ENCODE measurements around the gene RNU5B-1. TPM values are rescaled to one million over a fixed set of nuclear protein-coding genes. Genes with fewer than 3 reads are reported as not detected.

RNU5B-1 gene
- total RNA-seq, 2 experiments from 2014 or later = 12.9 TPM; not detected in 1

DNA sequence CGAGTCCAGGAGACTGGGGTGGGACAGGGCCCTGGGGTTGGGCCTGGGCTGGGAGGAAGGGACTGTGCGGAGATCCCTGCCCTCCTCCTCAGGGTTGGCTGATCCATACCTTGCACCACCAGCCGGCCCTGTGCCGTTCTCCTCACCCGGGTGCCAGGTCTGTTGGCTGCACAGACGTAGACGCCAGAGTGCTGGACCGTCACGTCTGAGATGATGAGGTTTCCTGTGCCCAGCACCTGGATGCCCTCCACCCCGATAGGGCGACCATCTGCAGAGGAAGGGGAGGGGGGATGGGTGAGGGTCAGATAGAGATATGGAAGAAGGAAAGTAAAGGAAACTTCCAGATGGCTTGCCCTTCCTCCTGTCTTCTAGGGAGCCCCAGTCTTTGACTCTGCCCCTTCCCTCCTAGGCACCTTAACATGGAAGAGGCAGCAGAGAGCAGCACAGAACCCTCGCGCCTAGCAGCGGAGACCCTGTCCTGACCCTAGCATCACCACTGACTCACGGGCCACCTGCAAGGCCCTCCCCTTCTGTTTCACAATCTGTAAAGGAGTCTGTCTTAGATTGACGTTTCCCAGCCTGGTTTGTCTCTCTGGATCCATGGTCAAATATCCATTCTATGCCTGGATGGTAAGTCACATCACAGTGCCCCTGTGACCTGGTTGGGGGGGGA is 28.8 kb downstream of the RNU5B-1 start:
- DNase-seq = no peak
- Mint-ChIP-seq H3K36me3 (ENCODE audit: low read depth) (no peaks in the 10 kb centered on the region), H3K4me1 (no peaks in the 10 kb centered on the region), H3K27ac (no peak overlapping the region), H3K27me3 (no peaks in the 10 kb centered on the region), H3K9me3 (no peaks in the 10 kb centered on the region), H3K4me3 (no peak overlapping the region)
- ChIA-PET POLR2A (no interaction called here), CTCF (no interaction called here)

DNA sequence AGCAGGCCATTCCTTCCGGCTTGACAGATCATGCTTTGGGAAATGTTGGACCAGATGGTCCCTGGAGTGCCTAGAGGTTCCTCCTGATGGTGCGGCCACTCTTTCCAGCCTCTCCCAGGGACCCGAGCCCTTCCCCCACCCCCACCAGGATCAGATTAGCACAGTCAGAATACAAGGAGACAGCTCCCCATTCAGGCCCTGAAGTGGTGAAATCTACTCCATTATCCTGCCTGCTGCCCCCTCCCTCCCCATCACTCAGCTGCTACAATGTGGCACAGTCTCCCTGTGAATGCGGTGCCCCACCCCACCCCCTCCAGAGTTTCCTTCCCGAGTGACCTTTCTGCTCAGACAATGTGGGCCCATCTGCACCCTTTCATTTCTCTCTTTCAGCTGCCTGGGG is 29.4 kb downstream of the RNU5B-1 start:
- no peak for DNase-seq
- Mint-ChIP-seq H3K27ac (no peak overlapping the region), H3K4me3 (no peak overlapping the region), H3K4me1 (no peaks in the 10 kb centered on the region), H3K27me3 (no peaks in the 10 kb centered on the region), H3K9me3 (no peaks in the 10 kb centered on the region), H3K36me3 (ENCODE audit: low read depth) (no peaks in the 10 kb centered on the region)
- CTCF ChIA-PET = no interaction called here
- POLR2A ChIA-PET = no interaction called here

DNA sequence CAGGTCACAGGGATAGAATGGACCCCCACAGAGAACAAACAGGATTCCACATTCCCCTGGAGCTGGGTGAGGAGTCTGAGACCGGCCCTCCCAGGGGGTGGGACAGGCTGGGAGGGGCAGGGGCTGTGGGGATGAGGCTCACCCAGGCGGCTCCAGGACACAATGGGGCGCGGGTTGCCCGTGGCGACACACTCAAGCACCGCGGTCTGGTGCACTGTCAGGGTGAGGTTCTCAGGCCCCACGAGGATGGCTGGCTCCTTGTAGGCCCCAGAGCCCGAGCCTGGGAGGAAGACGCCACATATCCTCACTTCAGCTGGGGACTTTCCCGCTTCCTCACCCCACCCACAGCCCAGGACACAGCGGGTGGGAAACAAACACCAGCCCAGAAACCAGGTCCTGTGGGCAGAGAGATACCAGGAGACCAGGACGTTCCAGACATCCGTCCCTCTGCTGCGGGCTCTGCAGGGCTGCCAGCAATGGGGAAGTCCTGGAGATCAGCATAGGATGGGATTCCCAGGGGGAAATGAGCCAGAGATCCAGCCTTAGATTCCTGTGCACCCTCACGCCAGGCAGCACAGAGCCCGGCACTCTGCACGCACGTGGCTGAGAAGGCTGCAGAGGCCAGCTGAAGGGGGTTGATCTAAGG is 30.2 kb downstream of the RNU5B-1 start:
- DNase-seq = no peak
- Mint-ChIP-seq H3K9me3 (no peaks in the 10 kb centered on the region), H3K27ac (no peak overlapping the region), H3K27me3 (peaks cover 1% of the 10 kb centered on the region), H3K4me1 (peaks cover 1% of the 10 kb centered on the region), H3K4me3 (no peak overlapping the region), H3K36me3 (ENCODE audit: low read depth) (no peaks in the 10 kb centered on the region)
- POLR2A ChIA-PET = no interaction called here
- CTCF ChIA-PET = no interaction called here

DNA sequence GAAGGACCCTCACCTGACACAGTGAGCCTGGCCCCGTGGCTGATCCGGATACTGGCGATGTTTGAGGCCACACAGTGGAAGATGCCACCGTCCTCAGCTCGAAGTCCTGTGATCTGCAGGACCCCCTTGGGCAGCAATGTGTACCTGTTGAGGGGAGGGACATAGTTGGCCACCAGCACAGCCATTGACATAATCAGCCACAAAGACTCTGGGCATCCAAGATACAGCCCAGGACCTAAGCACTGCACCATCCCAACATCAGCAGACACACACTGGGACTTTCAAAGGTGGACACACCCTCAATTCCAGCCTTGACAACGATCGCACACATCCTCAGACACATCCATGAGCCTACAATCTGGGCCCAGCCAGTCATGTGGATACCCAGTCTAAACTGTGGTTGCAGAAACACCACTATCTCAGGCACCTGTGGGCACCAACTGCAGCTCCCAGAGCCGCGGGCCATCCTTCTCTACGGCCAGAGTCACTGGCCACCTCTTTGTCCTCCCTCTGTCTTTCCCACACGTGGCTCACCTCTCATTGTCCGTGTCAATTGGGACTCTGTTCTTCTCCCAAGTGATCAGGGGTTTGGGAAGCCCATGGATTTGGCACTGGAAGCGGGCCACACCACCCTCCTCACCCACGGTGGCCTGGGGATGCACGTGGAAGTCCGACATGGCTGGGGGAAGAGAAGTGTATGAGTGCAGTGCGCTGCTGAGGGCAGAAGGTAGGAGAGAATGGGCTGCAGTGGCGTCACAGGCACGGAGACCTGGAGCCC is 31.0 kb downstream of the RNU5B-1 start:
- ChIA-PET CTCF (interaction anchor here (0.6 kb wide), 1 partner anchor 519 kb away, joined by 3 read pairs; no protein-coding TSS in a partner anchor), POLR2A (no interaction called here)
- Mint-ChIP-seq H3K27ac (no peak overlapping the region), H3K4me1 (peaks cover 4% of the 10 kb centered on the region), H3K27me3 (peaks cover 3% of the 10 kb centered on the region), H3K36me3 (ENCODE audit: low read depth) (no peaks in the 10 kb centered on the region), H3K9me3 (no peaks in the 10 kb centered on the region), H3K4me3 (no peak overlapping the region)
- DNase-seq = no peak

DNA sequence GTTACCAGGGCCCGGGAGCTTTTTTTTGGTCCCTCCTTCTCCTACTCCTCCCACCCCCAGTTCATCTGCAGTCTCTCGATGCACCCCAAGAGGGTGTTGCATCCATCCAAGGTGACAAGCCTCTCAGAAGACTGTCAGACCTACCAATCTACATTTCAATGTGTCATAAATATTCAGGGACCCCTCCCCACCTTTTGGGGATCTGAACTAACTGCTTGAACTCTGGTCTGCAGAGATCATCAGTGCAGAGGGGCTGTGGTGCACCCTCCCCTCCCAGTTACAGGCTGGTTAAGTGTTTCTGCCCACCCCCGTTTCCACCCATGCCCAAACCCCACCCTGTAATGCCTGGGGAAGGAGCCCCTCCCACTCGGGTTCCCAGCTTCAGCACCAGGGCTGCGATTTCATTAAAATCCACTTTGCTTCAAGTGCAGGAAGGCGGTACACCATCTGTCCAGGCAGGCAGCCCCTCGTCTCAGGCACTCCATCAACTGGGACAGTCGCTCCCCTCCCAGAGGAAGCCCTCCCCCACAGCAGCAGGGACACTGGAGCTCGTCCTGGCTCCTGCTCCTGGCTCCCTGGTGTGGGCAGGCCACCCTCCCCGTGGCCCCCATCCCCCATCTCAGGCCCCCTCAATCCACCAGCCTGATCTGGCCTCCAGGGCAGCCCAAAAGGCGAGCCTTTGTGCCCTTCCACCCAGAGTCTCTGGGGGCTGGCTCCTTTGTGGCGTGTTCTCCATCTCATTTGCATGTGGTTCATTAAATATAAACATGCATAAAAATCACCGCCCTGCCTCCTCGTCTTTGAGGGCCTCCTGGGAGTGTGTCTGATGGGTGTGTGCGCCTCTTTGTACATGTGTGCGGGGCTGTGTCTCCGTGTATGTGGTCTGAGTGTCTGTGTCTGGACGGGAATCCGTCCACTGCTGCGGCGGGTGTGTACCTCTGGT is 32.3 kb downstream of the RNU5B-1 start:
- Mint-ChIP-seq H3K9me3 (no peaks in the 10 kb centered on the region), H3K4me1 (peaks cover 4% of the 10 kb centered on the region)
- POLR2A ChIA-PET = no interaction called here

DNA sequence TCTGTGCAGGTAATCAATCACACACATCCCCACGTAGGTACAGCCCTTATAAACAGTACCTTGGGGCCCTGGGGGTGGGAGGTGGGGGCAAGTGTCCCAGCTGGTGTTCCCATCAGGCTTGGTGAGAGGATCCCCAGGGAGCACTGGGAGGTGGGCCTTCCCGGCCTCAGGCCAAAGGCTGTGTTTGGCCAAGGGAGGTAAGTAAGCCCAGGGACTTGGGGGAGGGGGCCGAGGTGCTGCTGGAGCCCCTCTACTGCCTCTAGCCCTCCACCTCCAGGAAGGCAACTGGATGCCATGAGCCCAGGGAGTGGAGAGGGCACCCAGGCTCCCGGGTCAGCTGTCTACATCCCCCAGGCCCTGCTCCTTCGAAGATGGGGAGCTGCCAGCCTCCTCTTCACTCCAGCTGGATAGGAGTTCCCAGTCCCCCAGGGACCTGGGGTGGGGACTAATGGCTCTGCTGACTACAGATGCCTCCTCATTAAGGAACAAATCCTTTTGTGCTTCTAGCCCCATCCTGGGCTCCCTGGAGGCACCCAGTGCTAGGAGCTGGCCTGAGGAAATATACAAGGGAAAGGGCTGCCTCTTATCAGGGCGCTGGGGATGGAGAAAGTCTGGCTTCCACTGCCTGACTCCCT is 33.1 kb downstream of the RNU5B-1 start:
- peaks cover 7% of the 10 kb centered on the region for H3K27me3 Mint-ChIP-seq
- H3K4me1 Mint-ChIP-seq = peaks cover 4% of the 10 kb centered on the region
- DNase-seq = no peak
- ChIA-PET CTCF (interaction anchor here (0.7 to 1.2 kb wide), 2 partner anchors 14 to 19 kb away, joined by 3 to 5 read pairs; no protein-coding TSS in a partner anchor), POLR2A (no interaction called here)
- no peak overlapping the region for H3K4me3 Mint-ChIP-seq
- no peaks in the 10 kb centered on the region for H3K9me3 Mint-ChIP-seq
- no peak overlapping the region for H3K27ac Mint-ChIP-seq
- H3K36me3 Mint-ChIP-seq (ENCODE audit: low read depth) = no peaks in the 10 kb centered on the region

More for the DNA sequence above, 32.3 kb downstream of the RNU5B-1 start:
- H3K4me3 Mint-ChIP-seq = no peak overlapping the region
- DNase-seq = no peak
- CTCF ChIA-PET = interaction anchor here (0.6 kb wide), 1 partner anchor 518 kb away, joined by 3 read pairs; no protein-coding TSS in a partner anchor
- no peaks in the 10 kb centered on the region for H3K36me3 Mint-ChIP-seq (ENCODE audit: low read depth)
- no peak overlapping the region for H3K27ac Mint-ChIP-seq
- peaks cover 7% of the 10 kb centered on the region for H3K27me3 Mint-ChIP-seq

DNA sequence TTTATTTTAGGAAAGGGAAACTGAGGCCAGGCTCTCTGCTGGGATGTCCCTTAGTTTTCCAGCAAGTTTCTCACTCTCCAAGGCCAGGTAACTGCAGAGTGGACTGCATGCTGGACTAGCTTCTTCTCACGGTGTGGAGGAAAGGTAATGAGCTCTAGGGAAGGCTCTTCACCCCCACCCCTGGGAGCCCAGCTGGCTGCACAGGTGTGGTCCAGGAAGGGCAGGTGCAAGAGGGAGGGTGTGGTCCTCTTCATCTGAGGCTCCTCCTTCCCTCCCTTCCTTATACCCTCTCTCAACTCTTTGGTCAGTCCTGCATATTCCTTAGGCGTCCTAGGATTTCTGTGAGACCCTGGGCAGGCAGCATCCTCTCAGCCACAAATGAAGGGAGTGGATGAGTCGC is 33.9 kb downstream of the RNU5B-1 start:
- Mint-ChIP-seq H3K36me3 (ENCODE audit: low read depth) (no peaks in the 10 kb centered on the region), H3K9me3 (no peaks in the 10 kb centered on the region), H3K27ac (no peak overlapping the region), H3K4me3 (no peak overlapping the region), H3K4me1 (peaks cover 4% of the 10 kb centered on the region), H3K27me3 (peaks cover 7% of the 10 kb centered on the region)
- no peak for DNase-seq
- POLR2A ChIA-PET = interaction anchor here (1.0 kb wide), 1 partner anchor 39 kb away, joined by 3 read pairs; no protein-coding TSS in a partner anchor
- CTCF ChIA-PET = interaction anchor here (0.7 to 1.2 kb wide), 2 partner anchors 15 to 20 kb away, joined by 3 to 5 read pairs; no protein-coding TSS in a partner anchor

DNA sequence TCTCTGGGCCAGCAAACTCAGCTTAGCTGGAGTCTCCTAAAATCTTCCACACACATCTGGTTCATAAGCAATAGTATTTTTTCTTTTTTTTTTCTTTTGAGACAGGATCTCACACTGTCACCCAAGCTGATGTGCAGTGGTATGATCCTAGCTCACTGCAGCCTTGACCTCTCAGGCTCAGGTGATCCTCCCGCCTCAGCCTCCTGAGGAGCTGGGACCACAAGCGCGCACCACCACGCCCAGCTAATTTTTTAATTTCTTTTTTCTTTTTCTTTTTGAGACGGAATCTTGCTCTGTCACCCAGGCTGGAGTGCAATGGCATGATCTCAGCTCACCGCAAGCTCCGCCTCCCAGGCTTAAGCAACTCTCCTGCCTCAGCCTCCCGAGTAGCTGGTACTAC is 34.3 kb downstream of the RNU5B-1 start:
- ChIA-PET POLR2A (interaction anchor here (1.0 kb wide), 1 partner anchor 38 kb away, joined by 3 read pairs; no protein-coding TSS in a partner anchor), CTCF (interaction anchor here (1.2 kb wide), 1 partner anchor 20 kb away, joined by 5 read pairs; no protein-coding TSS in a partner anchor)
- Mint-ChIP-seq H3K4me3 (no peak overlapping the region), H3K4me1 (peaks cover 4% of the 10 kb centered on the region), H3K27me3 (peaks cover 7% of the 10 kb centered on the region), H3K9me3 (no peaks in the 10 kb centered on the region), H3K27ac (no peak overlapping the region), H3K36me3 (ENCODE audit: low read depth) (no peaks in the 10 kb centered on the region)
- no peak for DNase-seq

DNA sequence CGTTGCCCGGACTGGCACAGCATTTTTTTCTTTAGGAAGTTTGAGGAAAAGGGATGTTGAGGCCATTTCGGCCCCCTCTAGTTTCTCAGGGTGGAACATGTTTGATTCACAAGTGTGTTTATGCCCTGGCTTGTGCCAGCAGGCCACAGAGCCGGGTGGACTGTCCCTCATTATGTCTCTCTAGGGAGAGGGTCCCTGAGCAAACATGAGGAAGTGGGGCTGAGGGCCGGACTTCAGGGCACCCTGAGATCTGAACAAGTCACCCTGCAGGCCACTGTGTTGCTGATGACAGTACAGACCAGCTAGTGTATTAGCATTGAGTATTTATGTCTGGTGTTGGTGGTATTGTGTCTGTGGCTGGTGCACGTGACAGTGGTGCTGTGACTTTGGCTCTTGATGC is 34.9 kb downstream of the RNU5B-1 start:
- H3K36me3 Mint-ChIP-seq (ENCODE audit: low read depth) = no peaks in the 10 kb centered on the region
- ChIA-PET CTCF (no interaction called here), POLR2A (interaction anchor here (1.0 kb wide), 1 partner anchor 38 kb away, joined by 3 read pairs; no protein-coding TSS in a partner anchor)
- H3K27me3 Mint-ChIP-seq = peaks cover 7% of the 10 kb centered on the region
- H3K4me1 Mint-ChIP-seq = peaks cover 4% of the 10 kb centered on the region
- no peak for DNase-seq
- no peaks in the 10 kb centered on the region for H3K9me3 Mint-ChIP-seq
- H3K4me3 Mint-ChIP-seq = no peak overlapping the region
- no peak overlapping the region for H3K27ac Mint-ChIP-seq

DNA sequence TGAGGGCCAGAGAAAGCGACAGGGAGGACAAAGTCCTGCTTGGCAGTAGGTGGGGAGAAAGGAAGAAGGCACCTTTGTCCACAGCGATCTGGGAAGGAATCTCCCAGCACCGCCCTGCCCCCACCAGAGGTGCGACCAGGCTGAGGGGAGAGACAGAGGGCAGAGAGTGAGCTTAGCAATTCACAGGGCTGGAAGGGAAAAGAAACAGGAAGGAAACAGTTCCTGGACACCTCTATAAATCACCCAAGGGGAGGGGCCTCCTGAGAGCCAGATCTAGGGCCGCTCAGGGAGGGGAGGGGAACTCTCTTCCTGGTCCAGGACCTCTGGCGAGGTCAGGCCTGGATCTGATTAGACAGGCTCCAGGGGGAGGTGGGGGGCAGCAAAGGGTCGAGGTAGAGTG is 35.4 kb downstream of the RNU5B-1 start:
- no peak overlapping the region for H3K27ac Mint-ChIP-seq
- H3K4me1 Mint-ChIP-seq = peaks cover 4% of the 10 kb centered on the region
- no peak for DNase-seq
- CTCF ChIA-PET = interaction anchor here (1.0 kb wide), 1 partner anchor 45 kb away, joined by 3 read pairs; no protein-coding TSS in a partner anchor
- H3K27me3 Mint-ChIP-seq = peaks cover 7% of the 10 kb centered on the region
- POLR2A ChIA-PET = interaction anchor here (1.0 kb wide), 1 partner anchor 35 kb away, joined by 3 read pairs; the partner anchor contains the start of gene RNU5B-1
- H3K4me3 Mint-ChIP-seq = no peak overlapping the region
- H3K9me3 Mint-ChIP-seq = no peaks in the 10 kb centered on the region
- H3K36me3 Mint-ChIP-seq (ENCODE audit: low read depth) = no peaks in the 10 kb centered on the region

DNA sequence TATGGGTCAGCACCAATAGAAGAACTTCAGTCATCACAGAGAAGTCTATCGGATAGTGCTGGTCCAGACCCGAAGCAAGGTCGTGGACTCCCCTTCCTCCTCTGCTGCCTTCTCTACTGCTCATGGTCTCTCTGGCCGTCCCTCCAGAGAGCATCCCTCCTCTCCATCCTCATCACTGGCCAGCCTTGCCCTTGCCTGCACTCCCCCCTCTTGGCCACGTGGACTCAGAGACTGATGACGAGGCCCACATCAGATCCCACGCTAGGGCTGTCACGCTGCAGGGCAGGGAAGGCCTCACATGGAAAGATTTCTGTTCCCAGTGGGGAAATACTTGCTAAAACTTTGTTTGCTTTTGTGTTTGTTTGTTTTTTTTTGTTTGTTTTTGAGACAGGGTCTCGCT is 38.0 kb downstream of the RNU5B-1 start:
- H3K4me1 Mint-ChIP-seq = peaks cover 4% of the 10 kb centered on the region
- no peak overlapping the region for H3K27ac Mint-ChIP-seq
- H3K4me3 Mint-ChIP-seq = no peak overlapping the region
- DNase-seq = no peak
- CTCF ChIA-PET = no interaction called here
- no peaks in the 10 kb centered on the region for H3K36me3 Mint-ChIP-seq (ENCODE audit: low read depth)
- peaks cover 12% of the 10 kb centered on the region for H3K27me3 Mint-ChIP-seq
- H3K9me3 Mint-ChIP-seq = no peaks in the 10 kb centered on the region
- POLR2A ChIA-PET = interaction anchor here (1.5 kb wide), 1 partner anchor 38 kb away, joined by 3 read pairs; the partner anchor contains the start of gene RNU5B-1

Data from activated CD4-positive, alpha-beta memory T cell treated with anti-CD3 and anti-CD28 coated beads, Interleukin-2, amount 10 ng/mL, durations not matched to agents 7 days and 5 days (primary cell).